ENCODE results near the gene SLC39A11. TPM values are rescaled to one million over a fixed set of nuclear protein-coding genes. Genes with fewer than 3 reads are reported as not detected.

The SLC39A11 gene
- total RNA-seq, 1 donor from 2014 or later, result 23.2 TPM

DNA sequence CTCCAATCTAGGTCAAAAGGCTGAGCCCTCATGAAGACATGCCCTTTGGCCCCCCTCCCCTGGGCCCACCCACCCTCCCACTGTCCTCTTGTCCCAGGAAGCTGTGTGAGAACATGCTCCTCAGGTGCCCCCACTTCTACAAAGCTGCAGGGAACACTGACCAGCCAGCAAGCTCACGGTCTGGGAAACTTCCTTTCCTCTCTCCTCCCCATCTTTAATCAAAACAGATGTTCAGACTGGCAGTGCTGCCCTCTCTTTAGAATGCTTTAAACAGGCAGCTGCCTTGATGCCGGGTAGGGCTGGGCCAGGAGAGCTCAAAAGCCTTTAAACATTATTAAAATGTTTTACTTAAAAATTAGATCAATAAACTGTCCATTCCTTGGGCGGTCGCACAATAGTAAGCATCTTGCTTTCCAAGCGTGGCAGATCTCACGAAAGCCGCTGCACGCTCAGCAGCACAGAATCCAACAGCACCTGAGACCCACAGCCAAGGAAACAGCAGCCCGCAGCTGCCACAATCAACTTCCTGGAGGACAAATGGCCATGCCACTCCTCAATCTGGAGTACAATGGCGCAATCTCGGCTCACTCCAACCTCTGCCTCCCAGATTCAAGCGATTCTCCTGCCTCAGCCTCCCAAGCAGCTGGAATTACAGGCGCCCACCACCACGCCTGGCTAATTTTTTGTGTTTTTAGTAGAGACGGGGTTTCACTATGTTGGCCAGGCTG lies 399.2 kb downstream of the SLC39A11 start:
- Mint-ChIP-seq H3K4me3 (no peak overlapping the region), H3K9me3 (no peaks in the 10 kb centered on the region), H3K4me1 (ENCODE audit: unreplicated experiment) (peaks cover 23% of the 10 kb centered on the region), H3K27ac (no peak overlapping the region), H3K27me3 (no peaks in the 10 kb centered on the region), H3K36me3 (no peaks in the 10 kb centered on the region)
- TF ChIP-seq, protein P1, sequence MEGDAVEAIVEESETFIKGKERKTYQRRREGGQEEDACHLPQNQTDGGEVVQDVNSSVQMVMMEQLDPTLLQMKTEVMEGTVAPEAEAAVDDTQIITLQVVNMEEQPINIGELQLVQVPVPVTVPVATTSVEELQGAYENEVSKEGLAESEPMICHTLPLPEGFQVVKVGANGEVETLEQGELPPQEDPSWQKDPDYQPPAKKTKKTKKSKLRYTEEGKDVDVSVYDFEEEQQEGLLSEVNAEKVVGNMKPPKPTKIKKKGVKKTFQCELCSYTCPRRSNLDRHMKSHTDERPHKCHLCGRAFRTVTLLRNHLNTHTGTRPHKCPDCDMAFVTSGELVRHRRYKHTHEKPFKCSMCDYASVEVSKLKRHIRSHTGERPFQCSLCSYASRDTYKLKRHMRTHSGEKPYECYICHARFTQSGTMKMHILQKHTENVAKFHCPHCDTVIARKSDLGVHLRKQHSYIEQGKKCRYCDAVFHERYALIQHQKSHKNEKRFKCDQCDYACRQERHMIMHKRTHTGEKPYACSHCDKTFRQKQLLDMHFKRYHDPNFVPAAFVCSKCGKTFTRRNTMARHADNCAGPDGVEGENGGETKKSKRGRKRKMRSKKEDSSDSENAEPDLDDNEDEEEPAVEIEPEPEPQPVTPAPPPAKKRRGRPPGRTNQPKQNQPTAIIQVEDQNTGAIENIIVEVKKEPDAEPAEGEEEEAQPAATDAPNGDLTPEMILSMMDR (conservative IDR thresholded peaks at IDR 0.05), result no peak
- no peak for DNase-seq (ENCODE audit: extremely low spot score, unreplicated experiment)

DNA sequence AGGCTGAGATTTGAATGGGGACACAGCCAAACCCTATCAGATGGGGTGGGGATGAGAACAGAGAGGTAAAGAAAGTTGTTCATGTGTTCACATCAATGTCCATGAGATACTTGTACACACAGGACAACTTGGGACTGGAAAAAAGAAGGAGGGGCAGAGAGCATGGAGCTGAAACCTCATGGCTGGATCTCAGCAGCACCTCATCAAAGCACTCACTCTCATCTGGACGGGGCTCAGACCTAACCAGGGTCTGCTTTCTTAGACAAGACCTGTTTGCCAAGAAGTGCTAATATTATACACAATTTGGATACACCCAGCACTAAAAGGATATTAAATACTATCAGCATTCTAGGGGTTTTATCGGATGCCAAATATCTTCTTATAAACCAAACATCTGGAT lies 399.8 kb downstream of the SLC39A11 start:
- Mint-ChIP-seq H3K27ac (no peak overlapping the region), H3K4me3 (no peak overlapping the region), H3K9me3 (no peaks in the 10 kb centered on the region), H3K27me3 (no peaks in the 10 kb centered on the region), H3K36me3 (no peaks in the 10 kb centered on the region), H3K4me1 (ENCODE audit: unreplicated experiment) (peaks cover 22% of the 10 kb centered on the region)
- TF ChIP-seq, protein P1 (conservative IDR thresholded peaks at IDR 0.05), result no peak
- DNase-seq (ENCODE audit: extremely low spot score, unreplicated experiment), result no peak

- Mint-ChIP-seq H3K9me3 (no peaks in the 10 kb centered on the region), H3K4me3 (no peak overlapping the region), H3K4me1 (ENCODE audit: unreplicated experiment) (peaks cover 21% of the 10 kb centered on the region), H3K27me3 (no peaks in the 10 kb centered on the region), H3K27ac (no peak overlapping the region), H3K36me3 (no peaks in the 10 kb centered on the region)
- TF ChIP-seq, protein P1 (conservative IDR thresholded peaks at IDR 0.05), result no peak
- no peak for DNase-seq (ENCODE audit: extremely low spot score, unreplicated experiment)
These were observed 400.9 kb downstream of the SLC39A11 start for GRCh38 chr17:72691586-72691985.

GRCh38 chr17:72691017-72691416 lies 401.5 kb downstream of the SLC39A11 start:
- no peak overlapping the region for H3K4me3 Mint-ChIP-seq
- DNase-seq (ENCODE audit: extremely low spot score, unreplicated experiment), result no peak
- peaks cover 26% of the 10 kb centered on the region for H3K4me1 Mint-ChIP-seq (ENCODE audit: unreplicated experiment)
- H3K36me3 Mint-ChIP-seq, result no peaks in the 10 kb centered on the region
- TF ChIP-seq, protein P1 (conservative IDR thresholded peaks at IDR 0.05), result no peak
- H3K27me3 Mint-ChIP-seq, result no peaks in the 10 kb centered on the region
- no peak overlapping the region for H3K27ac Mint-ChIP-seq
- H3K9me3 Mint-ChIP-seq, result no peaks in the 10 kb centered on the region

DNA sequence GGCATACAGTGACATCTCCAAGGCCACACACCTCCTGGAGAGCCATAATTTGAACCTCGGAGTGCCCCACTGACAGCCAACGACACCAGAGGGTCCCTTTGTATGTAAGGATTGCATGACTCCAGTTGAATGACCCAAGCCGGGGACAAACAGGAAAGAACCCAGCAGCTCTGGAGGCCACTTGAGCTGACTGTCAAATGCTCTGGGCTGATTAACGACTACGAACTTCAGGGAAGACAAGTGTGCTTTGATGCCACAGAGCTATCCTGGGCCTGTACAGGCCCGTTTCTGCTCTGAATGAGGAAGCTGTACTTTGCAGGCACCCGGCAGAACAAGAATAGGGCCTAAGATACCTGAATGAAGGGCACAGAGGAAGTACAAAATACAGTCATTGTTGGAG lies 404.6 kb downstream of the SLC39A11 start:
- TF ChIP-seq, protein P1 (conservative IDR thresholded peaks at IDR 0.05), result no peak
- H3K4me1 Mint-ChIP-seq (ENCODE audit: unreplicated experiment), result peaks cover 41% of the 10 kb centered on the region
- H3K27ac Mint-ChIP-seq, result peak overlapping the region; percentile 70
- no peaks in the 10 kb centered on the region for H3K36me3 Mint-ChIP-seq
- no peak for DNase-seq (ENCODE audit: extremely low spot score, unreplicated experiment)
- H3K4me3 Mint-ChIP-seq, result no peak overlapping the region
- H3K27me3 Mint-ChIP-seq, result no peaks in the 10 kb centered on the region
- peaks cover 5% of the 10 kb centered on the region for H3K9me3 Mint-ChIP-seq

Measured in type B pancreatic cell (in vitro differentiated cells).